A549 (cell line): ENCODE data around the gene UTP3. TPM values are rescaled to one million over a fixed set of nuclear protein-coding genes. Genes with fewer than 3 reads are reported as not detected.
A peak's percentile ranks its signal among the peaks of the same experiment; 100 is the strongest.

Source experiments
- ATAC-seq, 2 experiments: fragments of 200-7000 bp in 1 of 2; fragments of >200 bp in 1 of 2; cut with Nextera tagmentation in 1 of 2; cut with Tn5 transposase in 1 of 2; 3 replicates each; pipeline versions ENCODE4 v1.8.0 to v1.9.1; 2018 to 2020; ENCODE audit warnings: mild to moderate bottlenecking in 1 of 2, moderate library complexity in 1 of 2
- CTCF ChIA-PET: fragments of 300-600 bp; sonication (Branson Sonifier 250); formaldehyde crosslinking; extraction: SDS; loops from one replicate; lab custom pipeline; 2021; ENCODE audit warnings: antibody characterized with exemption, inconsistent platforms; lab: Yijun Ruan, JAX
- POLR2A ChIA-PET: fragments of 350-600 bp; formaldehyde crosslinking; extraction: SDS; loops from one replicate; lab custom pipeline; 2021; ENCODE audit warnings: antibody characterized with exemption, inconsistent platforms; lab: Yijun Ruan, JAX
- DNase-seq, 2 experiments: peaks; one replicate each; pipeline versions ENCODE4 v3.0.0 to v3.0.0-alpha.2; 2011 to 2016; ENCODE audit warnings: low read depth in 1 of 2, low spot score in 1 of 2
- FAIRE-seq: peaks from 2 replicates; lab custom pipeline; 2011; peaks lifted over from hg19 to GRCh38; lab: Jason Lieb, UNC
- H3K27ac ChIP-seq, 2 experiments: fragments of >200 bp; sonication (Bioruptor Twin); formaldehyde crosslinking; 3 replicates each; pipeline ENCODE4 v1.5.1; 2016 to 2017
- H3K4me1 ChIP-seq: fragments of >200 bp; sonication (Bioruptor Twin); formaldehyde crosslinking; 3 replicates; pipeline ENCODE4 v1.6.1; 2016
- H3K4me2 ChIP-seq: fragments of >200 bp; sonication (Bioruptor Twin); formaldehyde crosslinking; 3 replicates; pipeline ENCODE4 v1.6.1; 2016
- H3K4me3 ChIP-seq: fragments of >200 bp; sonication (Bioruptor Twin); formaldehyde crosslinking; 3 replicates; pipeline ENCODE4 v1.5.1; 2016
- H3K9me3 ChIP-seq: fragments of >200 bp; sonication (Bioruptor Twin); formaldehyde crosslinking; 3 replicates; pipeline ENCODE4 v1.6.1; 2016
- BCL3 ChIP-seq: fragments of >200 bp; sonication (Bioruptor Twin); formaldehyde crosslinking; IDR thresholded peaks from 3 replicates; pipeline ENCODE4 v1.6.1; 2016
- CBX2 ChIP-seq: fragments of 200-600 bp; sonication (generic); IDR thresholded peaks from 2 replicates; pipeline ENCODE4 v1.6.1; 2016; ENCODE audit warnings: low read depth, mild to moderate bottlenecking, borderline replicate concordance
- CHD4 ChIP-seq: fragments of 200-600 bp; sonication (generic); IDR thresholded peaks from 2 replicates; pipeline ENCODE4 v1.6.1; 2016; ENCODE audit warnings: antibody characterized with exemption, mild to moderate bottlenecking, borderline replicate concordance
- E2F6 ChIP-seq: IDR thresholded peaks from 2 replicates; pipeline ENCODE4 v1.6.1; 2012; ENCODE audit warnings: low read depth, borderline replicate concordance
- EHMT2 ChIP-seq: fragments of 200-600 bp; sonication (generic); IDR thresholded peaks from 2 replicates; pipeline ENCODE4 v1.6.1; 2016; ENCODE audit warnings: antibody characterized with exemption, low read depth, mild to moderate bottlenecking, moderate library complexity
- ESRRA ChIP-seq: fragments of 150-350 bp; IDR thresholded peaks from 2 replicates; pipeline ENCODE4 v1.6.1; 2014; ENCODE audit warnings: mild to moderate bottlenecking, low read length, borderline replicate concordance
- HDAC2 ChIP-seq: fragments of 200-600 bp; sonication (generic); IDR thresholded peaks from 2 replicates; pipeline ENCODE4 v1.6.1; 2016
- HOXB13 ChIP-seq: fragments of 250-450 bp; sonication (Bioruptor Pico); IDR thresholded peaks from 2 replicates; pipeline ENCODE4 v1.5.0; 2020; ENCODE audit warnings: low read depth, mild to moderate bottlenecking, moderate library complexity
- JUNB ChIP-seq: fragments of >200 bp; sonication (Bioruptor Twin); formaldehyde crosslinking; IDR thresholded peaks from 2 replicates; pipeline ENCODE4 v1.6.1; 2016
- KDM5A ChIP-seq: fragments of 200-600 bp; sonication (generic); IDR thresholded peaks from 2 replicates; pipeline ENCODE4 v1.6.1; 2016; ENCODE audit warnings: antibody characterized with exemption, mild to moderate bottlenecking
- MAFK ChIP-seq: fragments of 450-650 bp; IDR thresholded peaks from 2 replicates; pipeline ENCODE4 v1.6.1; 2014; ENCODE audit not compliant: partially characterized antibody
- MAZ ChIP-seq: fragments of 150-350 bp; IDR thresholded peaks from 2 replicates; pipeline ENCODE4 v1.6.1; 2014; ENCODE audit warnings: antibody characterized with exemption, low read depth, low read length, borderline replicate concordance
- NFE2L2 ChIP-seq: fragments of 150-350 bp; conservative IDR thresholded peaks from 2 replicates; pipeline ENCODE4 v1.6.1; 2014; ENCODE audit warnings: low read length
- PBX3 ChIP-seq: IDR thresholded peaks from 2 replicates; pipeline ENCODE4 v1.6.1; 2012
- POLR2AphosphoS2 ChIP-seq: conservative IDR thresholded peaks from 2 replicates; pipeline ENCODE4 v1.6.1; 2012; ENCODE audit warnings: low read length, improper control_type of control experiment, inconsistent platforms
- REST ChIP-seq: fragments of 200-600 bp; sonication (generic); IDR thresholded peaks from 2 replicates; pipeline ENCODE4 v1.6.1; 2016; ENCODE audit warnings: antibody characterized with exemption, mild to moderate bottlenecking, moderate library complexity
- RFX5 ChIP-seq: fragments of 450-650 bp; IDR thresholded peaks from 2 replicates; pipeline ENCODE4 v1.7.1; 2014; ENCODE audit warnings: antibody characterized with exemption, mild to moderate bottlenecking, moderate library complexity
- SREBF2 ChIP-seq: fragments of 450-650 bp; IDR thresholded peaks from 2 replicates; pipeline ENCODE4 v1.6.1; 2014; ENCODE audit warnings: mild to moderate bottlenecking, moderate library complexity
- TP53 ChIP-seq: fragments of 250-450 bp; sonication (Bioruptor Pico); IDR thresholded peaks from 2 replicates; pipeline ENCODE4 v1.5.0; 2021; ENCODE audit warnings: mild to moderate bottlenecking, moderate library complexity
- ZFP36 ChIP-seq: fragments of 450-650 bp; IDR thresholded peaks from 2 replicates; pipeline ENCODE4 v1.6.1; 2014; ENCODE audit warnings: borderline replicate concordance; ENCODE audit not compliant: partially characterized antibody
- ZSCAN20 ChIP-seq: fragments of 250-450 bp; sonication (Bioruptor Pico); IDR thresholded peaks from 2 replicates; pipeline ENCODE4 v1.8.0; 2022; ENCODE audit warnings: mild to moderate bottlenecking, moderate library complexity
- WGBS: methylation state at CpG from one replicate; pipeline ENCODE4 v1.1.6; 2017; ENCODE audit errors: missing lambda C conversion rate; 5-methylcytosine and 5-hydroxymethylcytosine counted together
- polyA plus RNA-seq, 4 experiments: library from polyadenylated mRNA; depleted of rRNA in 3 of 4; stranded (reverse); fragments of >200 nt; fragmentation: RNase III in 1 of 4; extraction: RNeasy Plus Mini Kit Qiagen cat#74134 plus additional on column Dnase treatment in 1 of 4; gene quantifications; 2 replicates in 3 of 4; 3 replicates in 1 of 4; pipeline ENCODE4 v1.2.3, GENCODE V29; 2011 to 2017

UTP3 gene
- polyA plus RNA-seq, 2 of the 4 experiments (the other 2 are of a cell fraction): 24.8 to 44.6 TPM

- Histone ChIP-seq H3K4me2 (peak overlapping the region; percentile 21), H3K4me1 (peaks cover 12% of the 10 kb centered on the region), H3K27ac (0 out of 6 replicates have a peak overlapping the region, but pooled peaks of 1 of the 2 experiments have one; percentile 32), H3K9me3 (no peaks in the 10 kb centered on the region), H3K4me3 (no peak overlapping the region)
- ATAC-seq (no peak), DNase-seq (no peak), FAIRE-seq (no peak)
- TF ChIP-seq ZSCAN20 (CRISPR knock-in tag) (no peak), HOXB13 (CRISPR knock-in tag) (no peak), HDAC2 (no peak), RFX5 (no peak), CHD4 (no peak), KDM5A (no peak), ESRRA (no peak), REST (no peak), ZFP36 (no peak), E2F6 (no peak), MAZ (no peak), BCL3 (no peak), CBX2 (no peak), SREBF2 (no peak), JUNB (no peak)
- CTCF ChIA-PET: interaction anchor here (0.6 to 0.7 kb wide), 3 partner anchors 16 to 126 kb away, joined by 3 to 4 read pairs (median 3); no protein-coding TSS in a partner anchor
- WGBS: 69% methylated on average over 7 of the region's 7 CpGs
- POLR2A ChIA-PET: interaction anchor here (0.9 to 1.4 kb wide), 2 partner anchors 17 to 29 kb away, joined by 3 to 7 read pairs; no protein-coding TSS in a partner anchor
These were observed 34.0 kb downstream of the UTP3 start for GRCh38 chr4:70722199-70722791.

- FAIRE-seq: no peak
- TF ChIP-seq MAFK (peak; percentile 88), NFE2L2 (no peak), ESRRA (no peak), EHMT2 (no peak), PBX3 (no peak), TP53 (CRISPR knock-in tag) (no peak), POLR2AphosphoS2 (no peak)
- ATAC-seq: no peak
These were observed 36.1 kb downstream of the UTP3 start for GRCh38 chr4:70724463-70724862.

More at GRCh38 chr4:70724463-70724862, 36.1 kb downstream of the UTP3 start:
- Histone ChIP-seq H3K9me3 (no peaks in the 10 kb centered on the region), H3K4me1 (peaks cover 12% of the 10 kb centered on the region), H3K4me3 (no peak overlapping the region), H3K27ac (no peak overlapping the region), H3K4me2 (no peak overlapping the region)
- 97% methylated on average over 3 of the region's 3 CpGs for WGBS
- POLR2A ChIA-PET: no interaction called here
- CTCF ChIA-PET: no interaction called here
- DNase-seq: no peak
